HS-27A (cell line): ENCODE data around the gene NSD2.
"Not testable (repeated sequence)": the region's sequence is repeated elsewhere in the genome, so short reads cannot be mapped to it uniquely, and the experiment has no call there.

Experiments used
- DNase-seq: peaks from one replicate; pipeline ENCODE4 v3.0.0-alpha.2; 2012; ENCODE audit warnings: low read depth, missing footprints

NSD2 gene

GRCh38 chr4:2006956-2007653, 135.9 kb downstream of the NSD2 start:
- DNase-seq: no peak

GRCh38 chr4:2007804-2008670, 136.8 kb downstream of the NSD2 start:
- no peak for DNase-seq

- no peak for DNase-seq
These were observed 137.4 kb downstream of the NSD2 start for GRCh38 chr4:2008671-2008920.

GRCh38 chr4:2008921-2009650, 137.9 kb downstream of the NSD2 start, which contains the start of gene NELFA:
Gene NELFA, minus strand, starts transcription at chr4:2008974. Its CDS starts 15 bp downstream, at chr4:2008959.
- DNase-seq: peak; percentile 90

GRCh38 chr4:2009651-2010233, 138.5 kb downstream of the NSD2 start:
- DNase-seq: no peak

GRCh38 chr4:2011583-2011982, 140.4 kb downstream of the NSD2 start:
- no peak for DNase-seq

- no peak for DNase-seq
These were observed 143.8 kb downstream of the NSD2 start for GRCh38 chr4:2015008-2015407.

GRCh38 chr4:2021358-2022018, 150.3 kb downstream of the NSD2 start:
- not testable (repeated sequence) for DNase-seq

GRCh38 chr4:2024683-2025082, 153.5 kb downstream of the NSD2 start:
- no peak for DNase-seq

GRCh38 chr4:2025817-2026216, 154.6 kb downstream of the NSD2 start:
- DNase-seq: no peak

GRCh38 chr4:2027120-2027519, 155.9 kb downstream of the NSD2 start:
- DNase-seq: not testable (repeated sequence)

- not testable (repeated sequence) for DNase-seq
These were observed 160.0 kb downstream of the NSD2 start for GRCh38 chr4:2031161-2031560.
